Right ventricle myocardium inferior (tissue), 1 donor: ENCODE results near the gene ARL5B. TPM values are rescaled to one million over a fixed set of nuclear protein-coding genes. Genes with fewer than 3 reads are reported as not detected.

Source experiments
- ATAC-seq: fragments of 200-7000 bp; cut with Tn5 transposase; one replicate; pipeline ENCODE4 v1.9.1; 2020; ENCODE audit warnings: mild to moderate bottlenecking, moderate library complexity
- DNase-seq: peaks from one replicate; pipeline ENCODE4 v3.0.0; 2021; ENCODE audit errors: missing footprints
- intact Hi-C: fragments of 100-400 bp; cut with DNase I; formaldehyde crosslinking; loops from one replicate; pipeline ENCODE4 v1.11.0; 2022
- total RNA-seq: library from RNA; stranded (reverse); fragmentation: NEBNext Ultra II Directional; extraction: Animal tissue kit (Norgen Biotek cat#: 25700); gene quantifications from one replicate; pipeline ENCODE4 v1.2.1, GENCODE V29; 2021
- donor health status: DM: no; HTN: yes; CAD: no; lungs with severe emphysema.

Gene ARL5B
- total RNA-seq, 1 donor from 2014 or later, result 6.2 TPM

GRCh38 chr10:18685555-18685954 is 26.3 kb downstream of the ARL5B start:
- DNase-seq (no peak), ATAC-seq (no peak)
- intact Hi-C loops, result loop anchor here (2.0 kb wide), 1 partner anchor 317 kb away; no protein-coding TSS in a partner anchor

GRCh38 chr10:18687195-18687594 is 28.0 kb downstream of the ARL5B start:
- DNase-seq, result no peak
- intact Hi-C loops, result no loop called here
- no peak for ATAC-seq

GRCh38 chr10:18687706-18688105 is 28.5 kb downstream of the ARL5B start:
- ATAC-seq (no peak), DNase-seq (no peak)
- intact Hi-C loops, result no loop called here

GRCh38 chr10:18689498-18689897 is 30.3 kb downstream of the ARL5B start:
- intact Hi-C loops, result no loop called here
- no peak for DNase-seq
- ATAC-seq, result no peak

GRCh38 chr10:18690541-18690940 is 31.3 kb downstream of the ARL5B start:
- intact Hi-C loops, result no loop called here
- ATAC-seq (no peak), DNase-seq (no peak)

- DNase-seq (no peak), ATAC-seq (no peak)
- intact Hi-C loops, result no loop called here
Measured at GRCh38 chr10:18699849-18700840, 40.9 kb downstream of the ARL5B start.

GRCh38 chr10:18703521-18703920 is 44.3 kb downstream of the ARL5B start:
- ATAC-seq, result no peak

GRCh38 chr10:18710201-18710653 is 51.0 kb downstream of the ARL5B start:
- ATAC-seq (peak; percentile 13), DNase-seq (no peak)
- intact Hi-C loops, result no loop called here

More at GRCh38 chr10:18703521-18703920, 44.3 kb downstream of the ARL5B start:
- DNase-seq, result no peak
- intact Hi-C loops, result no loop called here

- no peak for DNase-seq
- no peak for ATAC-seq
- intact Hi-C loops, result no loop called here
Measured at GRCh38 chr10:18713077-18713476, 53.8 kb downstream of the ARL5B start.

- ATAC-seq, result no peak
- no peak for DNase-seq
- intact Hi-C loops, result no loop called here
Measured at GRCh38 chr10:18718991-18719390, 59.8 kb downstream of the ARL5B start.

GRCh38 chr10:18719811-18720210 is 60.6 kb downstream of the ARL5B start:
- ATAC-seq, result no peak
- intact Hi-C loops, result no loop called here

GRCh38 chr10:18721067-18721466 is 61.8 kb downstream of the ARL5B start:
- ATAC-seq (no peak), DNase-seq (no peak)
- intact Hi-C loops, result no loop called here

More at GRCh38 chr10:18719811-18720210, 60.6 kb downstream of the ARL5B start:
- no peak for DNase-seq

- intact Hi-C loops, result no loop called here
- ATAC-seq (no peak), DNase-seq (no peak)
Measured at GRCh38 chr10:18723801-18724200, 64.6 kb downstream of the ARL5B start.

Other genes starting within 250 kb of the ARL5B start
- 8.1 TPM for gene NSUN6, start 7.8 kb upstream of the ARL5B start, total RNA-seq